IPS DF 4.7 (cell line): ENCODE data around the gene OPRD1.
A peak's percentile ranks its signal among the peaks of the same experiment; 100 is the strongest.

Experiments used
- DNase-seq: peaks from one replicate; pipeline ENCODE4 v3.0.0-alpha.2; 2013; ENCODE audit warnings: low spot score; ENCODE audit errors: extremely low read depth

Gene OPRD1

GRCh38 chr1:28902738-28903137 is 90.8 kb downstream of the OPRD1 start:
- DNase-seq, result no peak

GRCh38 chr1:28905921-28906666 is 94.1 kb downstream of the OPRD1 start:
- no peak for DNase-seq

- no peak for DNase-seq
Measured at GRCh38 chr1:28909198-28909597, 97.2 kb downstream of the OPRD1 start.

- no peak for DNase-seq
Measured at GRCh38 chr1:28910379-28911115, 98.6 kb downstream of the OPRD1 start.

GRCh38 chr1:28913786-28914227 is 101.8 kb downstream of the OPRD1 start:
- no peak for DNase-seq

GRCh38 chr1:28914228-28915030 is 102.5 kb downstream of the OPRD1 start, which contains the start of gene EPB41:
EPB41 (plus strand) TSS chr1:28914569; CDS start chr1:28987438, 72,869 bp downstream.
- DNase-seq, result peak; percentile 92

GRCh38 chr1:28915031-28915895 is 103.3 kb downstream of the OPRD1 start:
- no peak for DNase-seq

- DNase-seq, result no peak
Measured at GRCh38 chr1:28917757-28918118, 105.8 kb downstream of the OPRD1 start.
